GM21390 (cell line): Measurements from ENCODE around the gene TXLNA.
A peak's percentile ranks its signal among the peaks of the same experiment; 100 is the strongest.

ENCODE experiments used
- ATAC-seq: cut with Tn5 transposase; IDR thresholded peaks from one replicate; pipeline ENCODE4 v1.9.1; 2021; ENCODE audit not compliant: unreplicated experiment

TXLNA gene

GRCh38 chr1:32208469-32208868, 29.0 kb downstream of the TXLNA start:
- no peak for ATAC-seq

- no peak for ATAC-seq
These were observed 29.4 kb downstream of the TXLNA start, which contains the start of gene DCDC2B for GRCh38 chr1:32208891-32209328. TSS of gene DCDC2B (plus strand) at chr1:32209089. CDS start at chr1:32209094, 5 bp downstream.

- ATAC-seq, result no peak
These were observed 36.4 kb downstream of the TXLNA start for GRCh38 chr1:32215629-32216480.

- no peak for ATAC-seq
These were observed 37.1 kb downstream of the TXLNA start for GRCh38 chr1:32216566-32216965.

GRCh38 chr1:32219022-32219421, 39.5 kb downstream of the TXLNA start:
- ATAC-seq, result no peak

- ATAC-seq, result no peak
These were observed 41.5 kb downstream of the TXLNA start for GRCh38 chr1:32220746-32221580.

GRCh38 chr1:32221581-32221979, 42.1 kb downstream of the TXLNA start:
- no peak for ATAC-seq

GRCh38 chr1:32221980-32222755, 42.7 kb downstream of the TXLNA start, which contains the start of the genes EIF3I and TMEM234:
TSS of gene EIF3I (plus strand) at chr1:32222407. CDS start at chr1:32222442, 35 bp downstream.
TSS of gene TMEM234 (minus strand) at chr1:32222353. CDS start at chr1:32222322, 31 bp downstream.
- ATAC-seq, result peak; percentile 92

GRCh38 chr1:32223683-32224082, 44.2 kb downstream of the TXLNA start:
- ATAC-seq, result no peak

GRCh38 chr1:32224285-32224684, 44.8 kb downstream of the TXLNA start:
- no peak for ATAC-seq

GRCh38 chr1:32228771-32229170, 49.3 kb downstream of the TXLNA start:
- no peak for ATAC-seq

- ATAC-seq, result no peak
These were observed 52.5 kb downstream of the TXLNA start for GRCh38 chr1:32231843-32232432.

- no peak for ATAC-seq
These were observed 53.3 kb downstream of the TXLNA start for GRCh38 chr1:32232558-32233304.

GRCh38 chr1:32234792-32235191, 55.3 kb downstream of the TXLNA start:
- no peak for ATAC-seq

GRCh38 chr1:32239337-32239736, 59.9 kb downstream of the TXLNA start:
- no peak for ATAC-seq

GRCh38 chr1:32239790-32240139, 60.3 kb downstream of the TXLNA start:
- no peak for ATAC-seq

- ATAC-seq, result no peak
These were observed 60.9 kb downstream of the TXLNA start for GRCh38 chr1:32240140-32240951.

- no peak for ATAC-seq
These were observed 61.7 kb downstream of the TXLNA start for GRCh38 chr1:32241001-32241763.
